GM21526 (cell line): ENCODE measurements around the gene GIPC2.
A peak's percentile ranks its signal among the peaks of the same experiment; 100 is the strongest.
"Not testable (repeated sequence)": the region's sequence is repeated elsewhere in the genome, so short reads cannot be mapped to it uniquely, and the experiment has no call there.

Experiments used
- ATAC-seq: cut with Tn5 transposase; IDR thresholded peaks from one replicate; pipeline ENCODE4 v1.9.1; 2021; ENCODE audit warnings: moderate library complexity; ENCODE audit not compliant: unreplicated experiment, low FRiP score

GIPC2 gene

GRCh38 chr1:78045926-78046778 is at the start of gene GIPC2:
Gene GIPC2, plus strand, starts transcription at chr1:78045966. Its CDS starts 129 bp downstream, at chr1:78046095.
- no peak for ATAC-seq

- ATAC-seq: no peak
These were observed 49.0 kb upstream of the GIPC2 start for GRCh38 chr1:77996734-77997133.

GRCh38 chr1:78000536-78000935 is 45.2 kb upstream of the GIPC2 start:
- not testable (repeated sequence) for ATAC-seq

- ATAC-seq: no peak
These were observed 42.6 kb upstream of the GIPC2 start for GRCh38 chr1:78003070-78003746.

- ATAC-seq: peak; percentile 51
These were observed 41.7 kb upstream of the GIPC2 start for GRCh38 chr1:78003882-78004718.

GRCh38 chr1:78004719-78005447 is 40.9 kb upstream of the GIPC2 start, which contains the start of gene DNAJB4:
Gene DNAJB4, plus strand, starts transcription at chr1:78004939. Its CDS starts 172 bp downstream, at chr1:78005111.
- ATAC-seq: peak; percentile 97

GRCh38 chr1:78005448-78005722 is 40.4 kb upstream of the GIPC2 start:
- no peak for ATAC-seq

GRCh38 chr1:78005755-78006154 is 40.0 kb upstream of the GIPC2 start:
- ATAC-seq: no peak

GRCh38 chr1:78006521-78006920 is 39.2 kb upstream of the GIPC2 start:
- no peak for ATAC-seq

- ATAC-seq: no peak
These were observed 38.0 kb upstream of the GIPC2 start for GRCh38 chr1:78007677-78008341.

- ATAC-seq: no peak
These were observed 36.5 kb upstream of the GIPC2 start for GRCh38 chr1:78009276-78009675.

- ATAC-seq: no peak
These were observed 35.9 kb upstream of the GIPC2 start for GRCh38 chr1:78009836-78010235.

GRCh38 chr1:78011050-78011449 is 34.7 kb upstream of the GIPC2 start:
- ATAC-seq: no peak

- ATAC-seq: no peak
These were observed 30.6 kb upstream of the GIPC2 start for GRCh38 chr1:78015148-78015547.

GRCh38 chr1:78019024-78019423 is 26.7 kb upstream of the GIPC2 start:
- ATAC-seq: no peak

GRCh38 chr1:78021134-78021533 is 24.6 kb upstream of the GIPC2 start:
- ATAC-seq: not testable (repeated sequence)

- ATAC-seq: no peak
These were observed 16.0 kb upstream of the GIPC2 start for GRCh38 chr1:78029793-78030192.

- ATAC-seq: no peak
These were observed 12.6 kb upstream of the GIPC2 start for GRCh38 chr1:78032996-78033796.

GRCh38 chr1:78033797-78034172 is 12.0 kb upstream of the GIPC2 start:
- no peak for ATAC-seq
